Measurements from ENCODE around the gene VPS8.

The VPS8 gene

DNA sequence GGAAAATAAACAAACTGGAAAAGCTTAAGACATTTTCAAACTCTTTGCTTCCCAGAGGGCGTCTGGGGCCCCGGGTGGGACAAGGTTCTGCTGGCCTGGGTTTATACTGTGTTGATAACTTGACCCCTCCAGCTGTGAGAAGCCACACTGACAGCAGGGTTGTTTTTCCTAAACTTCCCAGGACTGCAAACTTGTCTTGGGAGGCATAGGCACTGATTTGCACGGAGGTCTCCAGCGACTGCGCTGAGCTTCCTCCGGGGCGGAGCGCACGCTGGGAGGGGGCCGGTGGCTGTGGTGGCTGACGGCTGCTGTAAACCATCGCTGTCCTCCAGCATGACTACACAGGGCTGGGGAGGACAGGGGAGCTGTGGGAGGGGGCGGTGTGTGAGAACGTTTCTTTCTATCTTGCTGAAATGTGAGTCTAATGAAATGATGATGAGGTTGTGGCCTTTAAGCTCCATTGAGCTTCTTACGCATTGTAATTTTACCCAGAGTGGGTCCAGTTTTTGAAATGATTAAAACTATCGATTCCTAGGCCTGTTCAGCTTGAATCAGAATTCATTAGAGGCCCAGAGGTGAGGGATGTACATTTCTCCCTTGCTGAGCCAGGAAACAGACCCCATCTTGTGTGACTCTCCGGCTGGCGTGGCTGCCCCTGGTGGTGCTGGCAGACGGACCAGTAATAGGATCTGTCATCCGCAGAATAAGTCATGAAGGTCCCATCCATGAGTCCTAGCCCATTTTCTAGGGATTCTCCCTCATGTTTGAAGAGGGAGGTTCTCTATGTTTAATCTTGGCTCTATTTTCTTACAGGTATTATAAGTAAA lies 40.5 kb upstream of the VPS8 start:
- H3K9ac ChIP-seq = no peak overlapping the region
- H3K36me3 ChIP-seq (ENCODE audit: insufficient read depth) = no peaks in the 10 kb centered on the region
- no peak overlapping the region for H2AFZ ChIP-seq (ENCODE audit: low read depth)
- no peak overlapping the region for H3K4me3 ChIP-seq (IDR thresholded peaks at IDR 0.05; ENCODE audit: insufficient read depth, low read depth, low read length)
- TF ChIP-seq, protein P1, sequence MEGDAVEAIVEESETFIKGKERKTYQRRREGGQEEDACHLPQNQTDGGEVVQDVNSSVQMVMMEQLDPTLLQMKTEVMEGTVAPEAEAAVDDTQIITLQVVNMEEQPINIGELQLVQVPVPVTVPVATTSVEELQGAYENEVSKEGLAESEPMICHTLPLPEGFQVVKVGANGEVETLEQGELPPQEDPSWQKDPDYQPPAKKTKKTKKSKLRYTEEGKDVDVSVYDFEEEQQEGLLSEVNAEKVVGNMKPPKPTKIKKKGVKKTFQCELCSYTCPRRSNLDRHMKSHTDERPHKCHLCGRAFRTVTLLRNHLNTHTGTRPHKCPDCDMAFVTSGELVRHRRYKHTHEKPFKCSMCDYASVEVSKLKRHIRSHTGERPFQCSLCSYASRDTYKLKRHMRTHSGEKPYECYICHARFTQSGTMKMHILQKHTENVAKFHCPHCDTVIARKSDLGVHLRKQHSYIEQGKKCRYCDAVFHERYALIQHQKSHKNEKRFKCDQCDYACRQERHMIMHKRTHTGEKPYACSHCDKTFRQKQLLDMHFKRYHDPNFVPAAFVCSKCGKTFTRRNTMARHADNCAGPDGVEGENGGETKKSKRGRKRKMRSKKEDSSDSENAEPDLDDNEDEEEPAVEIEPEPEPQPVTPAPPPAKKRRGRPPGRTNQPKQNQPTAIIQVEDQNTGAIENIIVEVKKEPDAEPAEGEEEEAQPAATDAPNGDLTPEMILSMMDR (conservative IDR thresholded peaks at IDR 0.05; ENCODE audit: low read depth, low read length) = no peak
- no peaks in the 10 kb centered on the region for H3K79me2 ChIP-seq (ENCODE audit: insufficient read depth, low read depth)
- H3K4me1 ChIP-seq (ENCODE audit: low read depth, poor library complexity, severe bottlenecking) = no peaks in the 10 kb centered on the region
- no peak overlapping the region for H3K27ac ChIP-seq
- no peaks in the 10 kb centered on the region for H4K20me1 ChIP-seq (ENCODE audit: insufficient read depth)
- no peak overlapping the region for H3K4me2 ChIP-seq
- peaks cover 10% of the 10 kb centered on the region; the same call in 1 of the 2 replicates for H3K27me3 ChIP-seq (ENCODE audit: insufficient read depth, low read depth)

DNA sequence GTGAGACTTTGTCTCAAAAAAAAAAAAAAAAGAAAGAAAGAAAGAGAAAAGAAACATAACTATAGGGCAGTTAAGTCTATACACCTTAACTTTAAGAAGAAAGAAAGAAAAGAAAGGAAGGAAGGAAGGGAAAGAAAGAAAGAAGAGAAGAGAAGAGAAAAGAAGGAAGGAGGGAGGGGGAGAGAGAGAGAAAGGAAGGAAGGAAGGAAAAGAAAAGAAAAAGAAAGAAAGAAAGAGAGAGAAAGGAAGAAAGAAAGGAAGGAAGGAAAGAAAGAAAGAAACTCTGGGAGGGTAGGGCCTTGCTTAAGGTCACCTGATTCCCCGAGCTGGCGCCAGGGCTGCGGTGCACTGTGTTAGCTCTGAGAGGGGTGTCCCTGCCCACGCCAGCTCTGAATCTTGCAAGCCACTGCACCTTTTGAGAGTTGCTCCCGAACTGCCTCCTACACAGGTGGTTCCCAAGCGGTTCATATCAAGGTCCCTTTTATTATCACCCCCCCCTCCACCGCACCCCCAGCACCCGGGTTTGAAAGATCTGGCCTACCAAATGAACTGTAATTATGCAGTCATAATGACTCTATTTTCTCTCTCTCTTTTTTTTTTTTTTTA lies 39.2 kb upstream of the VPS8 start:
- no peaks in the 10 kb centered on the region for H3K79me2 ChIP-seq (ENCODE audit: insufficient read depth, low read depth)
- H3K4me2 ChIP-seq = no peak overlapping the region
- H3K4me3 ChIP-seq (IDR thresholded peaks at IDR 0.05; ENCODE audit: insufficient read depth, low read depth, low read length) = no peak overlapping the region
- H3K27me3 ChIP-seq (ENCODE audit: insufficient read depth, low read depth) = peaks cover 10% of the 10 kb centered on the region; the same call in 1 of the 2 replicates
- TF ChIP-seq, protein P1 (conservative IDR thresholded peaks at IDR 0.05; ENCODE audit: low read depth, low read length) = no peak
- H3K27ac ChIP-seq = no peak overlapping the region
- H2AFZ ChIP-seq (ENCODE audit: low read depth) = no peak overlapping the region
- no peak overlapping the region for H3K9ac ChIP-seq
- no peaks in the 10 kb centered on the region for H4K20me1 ChIP-seq (ENCODE audit: insufficient read depth)
- H3K36me3 ChIP-seq (ENCODE audit: insufficient read depth) = no peaks in the 10 kb centered on the region
- H3K4me1 ChIP-seq (ENCODE audit: low read depth, poor library complexity, severe bottlenecking) = no peaks in the 10 kb centered on the region

DNA sequence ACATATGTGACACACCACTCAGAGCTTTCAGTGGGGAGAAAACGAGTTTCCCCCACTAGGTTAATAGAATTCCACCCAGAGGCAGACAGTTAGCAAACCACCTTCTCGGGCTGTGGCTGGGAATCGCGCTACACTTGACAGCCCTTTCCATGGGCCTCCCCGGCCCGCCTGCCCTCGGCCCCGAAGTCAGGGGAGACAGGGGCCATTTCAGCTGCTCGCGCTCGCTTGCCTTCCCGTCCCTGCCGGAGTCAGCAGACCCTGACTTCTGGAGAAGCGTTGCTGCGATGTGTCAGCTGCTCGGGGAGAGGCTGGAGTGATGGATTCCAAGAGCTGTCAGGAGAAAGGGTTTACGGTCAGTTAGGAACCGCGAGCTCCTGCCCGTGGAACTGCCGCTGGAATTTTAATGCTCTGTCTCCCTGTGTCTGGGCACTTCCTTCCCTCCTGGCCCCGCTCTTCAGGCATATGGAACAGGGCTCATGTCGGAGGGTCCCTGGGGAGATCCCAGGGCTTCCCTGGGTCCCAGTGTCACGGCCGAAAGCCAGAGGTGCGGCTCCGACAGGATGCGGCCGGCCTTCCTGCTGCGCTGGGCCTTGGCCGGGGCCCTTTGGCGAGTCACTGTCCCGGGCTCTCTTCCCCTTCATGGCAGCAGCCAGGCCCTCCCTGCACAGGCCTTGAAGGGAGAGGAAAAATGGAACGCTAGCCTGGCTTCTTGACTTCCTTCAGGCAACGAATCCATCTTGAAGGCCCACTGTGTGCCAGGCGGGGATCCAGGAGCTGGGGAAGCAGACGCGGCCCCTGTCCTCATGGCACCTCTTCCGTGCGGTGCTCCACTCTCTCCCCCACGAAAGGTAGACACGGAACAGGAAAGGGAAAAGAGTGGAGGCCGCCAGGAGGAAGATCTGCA lies 38.4 kb upstream of the VPS8 start:
- Histone ChIP-seq H3K4me1 (ENCODE audit: low read depth, poor library complexity, severe bottlenecking) (no peaks in the 10 kb centered on the region), H3K79me2 (ENCODE audit: insufficient read depth, low read depth) (no peaks in the 10 kb centered on the region), H2AFZ (ENCODE audit: low read depth) (no peak overlapping the region), H3K27me3 (ENCODE audit: insufficient read depth, low read depth) (peaks cover 12% of the 10 kb centered on the region; the same call in 1 of the 2 replicates), H3K4me3 (IDR thresholded peaks at IDR 0.05; ENCODE audit: insufficient read depth, low read depth, low read length) (no peak overlapping the region), H4K20me1 (ENCODE audit: insufficient read depth) (no peaks in the 10 kb centered on the region), H3K36me3 (ENCODE audit: insufficient read depth) (no peaks in the 10 kb centered on the region), H3K27ac (no peak overlapping the region), H3K4me2 (no peak overlapping the region), H3K9ac (no peak overlapping the region)
- TF ChIP-seq, protein P1 (conservative IDR thresholded peaks at IDR 0.05; ENCODE audit: low read depth, low read length) = no peak

DNA sequence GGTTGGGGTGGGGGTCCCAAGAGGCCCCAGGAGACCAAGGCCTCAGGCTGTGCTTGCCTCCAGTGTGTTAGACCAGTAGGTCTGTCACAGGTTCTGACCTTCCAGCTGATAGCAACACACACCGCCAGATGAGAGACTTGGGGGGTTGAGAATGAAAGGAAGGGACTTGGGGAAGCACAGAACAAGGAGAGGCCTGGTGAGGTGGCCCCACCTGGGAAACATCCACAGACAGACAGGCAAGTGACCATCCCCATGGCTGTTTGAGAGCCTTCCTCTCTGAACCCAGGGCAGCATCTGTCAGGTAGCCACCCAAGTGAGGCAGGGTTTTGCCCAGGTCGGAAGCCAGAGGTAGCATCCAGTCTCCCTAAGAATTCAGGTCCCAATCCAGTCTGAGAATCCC lies 35.0 kb upstream of the VPS8 start:
- no peaks in the 10 kb centered on the region for H3K4me1 ChIP-seq (ENCODE audit: low read depth, poor library complexity, severe bottlenecking)
- no peak overlapping the region for H2AFZ ChIP-seq (ENCODE audit: low read depth)
- no peaks in the 10 kb centered on the region for H3K36me3 ChIP-seq (ENCODE audit: insufficient read depth)
- H3K79me2 ChIP-seq (ENCODE audit: insufficient read depth, low read depth) = no peaks in the 10 kb centered on the region
- no peak overlapping the region for H3K4me2 ChIP-seq
- H3K9ac ChIP-seq = no peak overlapping the region
- H3K27me3 ChIP-seq (ENCODE audit: insufficient read depth, low read depth) = peaks cover 12% of the 10 kb centered on the region; the same call in 1 of the 2 replicates
- H4K20me1 ChIP-seq (ENCODE audit: insufficient read depth) = no peaks in the 10 kb centered on the region
- no peak overlapping the region for H3K4me3 ChIP-seq (IDR thresholded peaks at IDR 0.05; ENCODE audit: insufficient read depth, low read depth, low read length)
- TF ChIP-seq, protein P1 (conservative IDR thresholded peaks at IDR 0.05; ENCODE audit: low read depth, low read length) = no peak
- H3K27ac ChIP-seq = no peak overlapping the region
